GM10248 (cell line): ENCODE results near the gene VGLL3.
"Not testable (repeated sequence)": the region's sequence is repeated elsewhere in the genome, so short reads cannot be mapped to it uniquely, and the experiment has no call there.

Experiments used
- CTCF ChIA-PET: fragments of 300-600 bp; sonication (Branson Sonifier 250); formaldehyde crosslinking; extraction: SDS; loops from one replicate; lab custom pipeline; 2021; ENCODE audit warnings: antibody characterized with exemption; lab: Yijun Ruan, JAX
- POLR2A ChIA-PET: fragments of 350-650 bp; sonication (Branson Sonifier 250); formaldehyde crosslinking; extraction: SDS; loops from one replicate; lab custom pipeline; 2020; ENCODE audit warnings: antibody characterized with exemption; lab: Yijun Ruan, JAX
- DNase-seq: peaks from one replicate; pipeline ENCODE4 v3.0.0; 2012; ENCODE audit errors: extremely low spot score
- CTCF ChIP-seq: IDR thresholded peaks from 2 replicates; pipeline ENCODE4 v1.5.1; 2012; ENCODE audit warnings: mild to moderate bottlenecking, low read depth; ENCODE audit errors: extremely low read depth, missing control alignments, control extremely low read depth

Gene VGLL3

GRCh38 chr3:86990734-86991481 is at the start of gene VGLL3:
TSS of gene VGLL3 (minus strand) at chr3:86991149. CDS start at chr3:86990743, 406 bp downstream.
- no peak for TF ChIP-seq CTCF
- peak; percentile 15 for DNase-seq
- CTCF ChIA-PET, result no interaction called here
- POLR2A ChIA-PET, result no interaction called here

- no peak for DNase-seq
- ChIA-PET POLR2A (no interaction called here), CTCF (no interaction called here)
- no peak for TF ChIP-seq CTCF
Observed at GRCh38 chr3:87037652-87038051, 46.7 kb upstream of the VGLL3 start.

- ChIA-PET CTCF (no interaction called here), POLR2A (no interaction called here)
- TF ChIP-seq CTCF, result no peak
- no peak for DNase-seq
Observed at GRCh38 chr3:87036671-87037070, 45.7 kb upstream of the VGLL3 start.

- TF ChIP-seq CTCF, result no peak
- CTCF ChIA-PET, result interaction anchor here (1.4 kb wide), 1 partner anchor 132 kb away, joined by 3 read pairs; no protein-coding TSS in a partner anchor
- POLR2A ChIA-PET, result no interaction called here
- DNase-seq, result no peak
Observed at GRCh38 chr3:87035339-87035738, 44.4 kb upstream of the VGLL3 start.

GRCh38 chr3:87033205-87033604 is 42.3 kb upstream of the VGLL3 start:
- POLR2A ChIA-PET, result no interaction called here
- DNase-seq, result no peak
- no peak for TF ChIP-seq CTCF
- CTCF ChIA-PET, result no interaction called here

- POLR2A ChIA-PET, result no interaction called here
- DNase-seq, result no peak
Observed at GRCh38 chr3:87025661-87026645, 35.0 kb upstream of the VGLL3 start.

GRCh38 chr3:87017370-87017769 is 26.4 kb upstream of the VGLL3 start:
- POLR2A ChIA-PET, DNase-seq: not testable (repeated sequence)
- CTCF ChIA-PET, result interaction anchor here (1.2 kb wide), 1 partner anchor 11 kb away, joined by 3 read pairs; no protein-coding TSS in a partner anchor

More at GRCh38 chr3:87025661-87026645, 35.0 kb upstream of the VGLL3 start:
- CTCF ChIA-PET, result interaction anchor here (1.1 to 1.2 kb wide), 2 partner anchors 57 to 105 kb away, joined by 3 to 5 read pairs; no protein-coding TSS in a partner anchor
- TF ChIP-seq CTCF, result no peak
